ENCODE data around the gene U2AF2. TPM values are rescaled to one million over a fixed set of nuclear protein-coding genes. Genes with fewer than 3 reads are reported as not detected.

The U2AF2 gene
- total and polyA plus RNA-seq, 2 of the 8 experiments (the other 6 are each of a cell fraction or from before 2014, with no cell fraction given) = 162 to 252 TPM

- H2BK12ac ChIP-seq (ENCODE audit: low read depth, low read length) = no peak overlapping the region
- FAIRE-seq (no peak), DNase-seq (ENCODE audit: low read depth in 1 of 2, low spot score in 2 of 2) (no peak)
- POLR2A ChIA-PET (ENCODE audit: partially characterized antibody) = no interaction called here
- H3K4ac ChIP-seq (replicated peaks; ENCODE audit: insufficient read length, low read depth, low read length) = no peak overlapping the region
- H3K27ac ChIP-seq (ENCODE audit: low read depth, low read length) = no peak overlapping the region
- H4K20me1 ChIP-seq (replicated peaks in 1 of 2; ENCODE audit: control insufficient read depth in 1 of 2, insufficient read depth in 2 of 2, low read length in 2 of 2) = peaks cover 41 to 50% of the 10 kb centered on the region in 2 experiments
- no peak overlapping the region for H3K14ac ChIP-seq (ENCODE audit: insufficient read length)
- H4K8ac ChIP-seq (ENCODE audit: extremely low read depth, insufficient read depth, low read length) = no peak overlapping the region; the same call in 1 of the 2 replicates
- peaks cover 15% of the 10 kb centered on the region; the same call in 1 of the 2 replicates for H3K79me1 ChIP-seq (ENCODE audit: low read depth, low read length)
- peaks cover 38 to 85% of the 10 kb centered on the region in 2 experiments for H3K79me2 ChIP-seq (ENCODE audit: control insufficient read depth in 1 of 2, insufficient read depth in 2 of 2, low read length in 2 of 2)
- H3K9me3 ChIP-seq (ENCODE audit: insufficient read depth in 2 of 2, low read depth in 1 of 2, low read length in 1 of 2) = no peaks in the 10 kb centered on the region
- no peak overlapping the region for H2AFZ ChIP-seq (ENCODE audit: low read length)
- no peak overlapping the region for H3K9ac ChIP-seq (replicated peaks in 1 of 4; ENCODE audit: extremely low read depth in 1 of 4, low read depth in 3 of 4, low read length in 3 of 4)
- H3K23ac ChIP-seq (ENCODE audit: insufficient read length) = no peak overlapping the region
- H3K23me2 ChIP-seq (ENCODE audit: low read depth, low read length) = 0 out of 2 replicates have a peak, but pooled peaks cover under 1% of the 10 kb centered on the region
- no peak overlapping the region for H2BK5ac ChIP-seq (ENCODE audit: low read depth, low read length)
- H2BK15ac ChIP-seq (ENCODE audit: low read length) = no peak overlapping the region
- H3K18ac ChIP-seq (ENCODE audit: extremely low read depth, low read length) = no peak overlapping the region
- H2BK20ac ChIP-seq (ENCODE audit: low read length) = no peak overlapping the region
- no peak overlapping the region for H3K4me2 ChIP-seq (ENCODE audit: insufficient read depth in 1 of 2, low read depth in 2 of 2, low read length in 2 of 2)
- H4K91ac ChIP-seq (replicated peaks; ENCODE audit: insufficient read length, low read length) = no peak overlapping the region
- no peak overlapping the region for H3K4me3 ChIP-seq (ENCODE audit: extremely low read depth in 1 of 4, insufficient read depth in 2 of 4, low read depth in 3 of 4, low read length in 4 of 4)
- H4K5ac ChIP-seq (ENCODE audit: insufficient read length, low read depth, low read length) = no peak overlapping the region
- H2BK120ac ChIP-seq (replicated peaks; ENCODE audit: low read depth, low read length) = no peak overlapping the region
- peaks cover 0 to 12% (median 8%) of the 10 kb centered on the region in 4 experiments; a peak in 4 of 7 replicates for H3K4me1 ChIP-seq (replicated peaks in 1 of 4; ENCODE audit: control insufficient read depth in 3 of 4, insufficient read depth in 4 of 4, low read length in 3 of 4)
- no peak overlapping the region for H2AK5ac ChIP-seq (ENCODE audit: low read depth, low read length)
- 91% methylated on average over 4 of the region's 7 CpGs; no CpG with 5 or more reads in 1 of the 2 experiments for WGBS, 2 experiments (ENCODE audit: extremely low coverage in 1 of 2, insufficient coverage in 1 of 2, insufficient read length in 1 of 2, insufficient replicate concordance in 2 of 2, low coverage in 1 of 2, low lambda C conversion rate in 2 of 2, missing lambda C conversion rate in 1 of 2)
- no peak overlapping the region for H3K56ac ChIP-seq (replicated peaks; ENCODE audit: insufficient read length, low read depth, low read length)
- CTCF ChIA-PET (ENCODE audit: partially characterized antibody) = interaction anchor here (1.5 kb wide), 1 partner anchor 10 kb away, joined by 7 read pairs; no protein-coding TSS in a partner anchor
- H3K36me3 ChIP-seq (ENCODE audit: control insufficient read depth in 2 of 4, insufficient read depth in 4 of 4, low read length in 3 of 4) = peaks cover 36 to 64% (median 53%) of the 10 kb centered on the region in 4 experiments
- no peaks in the 10 kb centered on the region for H3K27me3 ChIP-seq (replicated peaks in 1 of 4; ENCODE audit: control insufficient read depth in 3 of 4, extremely low read depth in 1 of 4, insufficient read depth in 3 of 4, low read length in 3 of 4)
- no peak for TF ChIP-seq CHD2 (IDR thresholded peaks at IDR 0.05; ENCODE audit: low read length)
- no peak for TF ChIP-seq SP2 (IDR thresholded peaks at IDR 0.05; ENCODE audit: low read length)
- TF ChIP-seq EP300 (IDR thresholded peaks at IDR 0.05; ENCODE audit: borderline replicate concordance in 1 of 2, low read depth in 2 of 2, low read length in 2 of 2) = no peak
- TF ChIP-seq JUN (IDR thresholded peaks at IDR 0.05; ENCODE audit: low read depth, low read length) = no peak
- no peak for TF ChIP-seq NANOG (IDR thresholded peaks at IDR 0.05; ENCODE audit: insufficient read depth, low read depth, low read length, poor library complexity, severe bottlenecking)
- TF ChIP-seq CBX8 (IDR thresholded peaks at IDR 0.05; ENCODE audit: borderline replicate concordance, low read depth, low read length) = no peak
- TF ChIP-seq CEBPB (IDR thresholded peaks at IDR 0.05; ENCODE audit: low read depth, low read length) = no peak
- TF ChIP-seq ATF3 (IDR thresholded peaks at IDR 0.05; ENCODE audit: insufficient read depth, low read depth, low read length) = no peak
- no peak for TF ChIP-seq ZNF274 (IDR thresholded peaks at IDR 0.05; ENCODE audit: borderline replicate concordance, extremely low read depth, low read length)
- TF ChIP-seq SUZ12 (IDR thresholded peaks at IDR 0.05; ENCODE audit: low read length) = no peak
- no peak for TF ChIP-seq EZH2 (IDR thresholded peaks at IDR 0.05; ENCODE audit: low read depth, low read length, severe bottlenecking)
- TF ChIP-seq SIRT6 (IDR thresholded peaks at IDR 0.05; ENCODE audit: low read length) = no peak
Observed at GRCh38 chr19:55661826-55662225, 7.0 kb downstream of the U2AF2 start.

Measured in H1 (cell line).